HEK293T (cell line): Measurements from ENCODE around the gene TNFRSF18.

Source experiments
- CTCF ChIA-PET: fragments of 350-600 bp; formaldehyde crosslinking; extraction: SDS; loops from one replicate; lab custom pipeline; 2021; ENCODE audit warnings: antibody characterized with exemption, inconsistent platforms; lab: Yijun Ruan, JAX
- POLR2A ChIA-PET: fragments of 350-600 bp; formaldehyde crosslinking; extraction: SDS; loops from one replicate; lab custom pipeline; 2020; ENCODE audit warnings: antibody characterized with exemption, inconsistent platforms; lab: Yijun Ruan, JAX
- DNase-seq: peaks from one replicate; pipeline ENCODE4 v3.0.0; 2012; ENCODE audit warnings: mixed read lengths; ENCODE audit errors: extremely low spot score
- ARNT ChIP-seq: fragments of 450-650 bp; IDR thresholded peaks from 2 replicates; pipeline ENCODE4 v1.6.1; 2017; ENCODE audit warnings: mild to moderate bottlenecking
- BHLHE40 ChIP-seq: fragments of 450-650 bp; IDR thresholded peaks from 2 replicates; pipeline ENCODE4 v1.6.1; 2016; ENCODE audit warnings: mild to moderate bottlenecking, moderate library complexity, borderline replicate concordance
- CTBP1 ChIP-seq: fragments of 450-650 bp; IDR thresholded peaks from 2 replicates; pipeline ENCODE4 v1.6.1; 2016; ENCODE audit warnings: borderline replicate concordance
- ELF4 ChIP-seq: fragments of 450-650 bp; IDR thresholded peaks from 2 replicates; pipeline ENCODE4 v1.6.1; 2017; ENCODE audit warnings: antibody characterized with exemption
- FOXA1 ChIP-seq: fragments of 450-650 bp; IDR thresholded peaks from 2 replicates; pipeline ENCODE4 v1.6.1; 2016; ENCODE audit warnings: mild to moderate bottlenecking
- FOXK2 ChIP-seq: fragments of 450-650 bp; IDR thresholded peaks from 2 replicates; pipeline ENCODE4 v1.6.1; 2016; ENCODE audit warnings: mild to moderate bottlenecking
- FOXM1 ChIP-seq: fragments of 450-650 bp; IDR thresholded peaks from 2 replicates; pipeline ENCODE4 v1.6.1; 2017; ENCODE audit warnings: mild to moderate bottlenecking, borderline replicate concordance
- HDGF ChIP-seq: fragments of 450-650 bp; IDR thresholded peaks from 2 replicates; pipeline ENCODE4 v1.6.1; 2017; ENCODE audit warnings: antibody characterized with exemption, borderline replicate concordance
- L3MBTL2 ChIP-seq: fragments of 450-650 bp; conservative IDR thresholded peaks from 2 replicates; pipeline ENCODE4 v1.6.1; 2016; ENCODE audit warnings: mild to moderate bottlenecking
- LEF1 ChIP-seq: fragments of 450-650 bp; IDR thresholded peaks from 2 replicates; pipeline ENCODE4 v1.6.1; 2017; ENCODE audit warnings: mild to moderate bottlenecking, borderline replicate concordance
- NFRKB ChIP-seq: fragments of 450-650 bp; IDR thresholded peaks from 2 replicates; pipeline ENCODE4 v1.6.1; 2016; ENCODE audit warnings: mild to moderate bottlenecking, moderate library complexity
- PKNOX1 ChIP-seq: fragments of 450-650 bp; IDR thresholded peaks from 2 replicates; pipeline ENCODE4 v1.6.1; 2016
- SP1 ChIP-seq: fragments of 450-650 bp; IDR thresholded peaks from 2 replicates; pipeline ENCODE4 v1.6.1; 2017
- SUZ12 ChIP-seq: fragments of 450-650 bp; IDR thresholded peaks from 2 replicates; pipeline ENCODE4 v1.6.1; 2016; ENCODE audit warnings: mild to moderate bottlenecking
- TARDBP ChIP-seq: fragments of 450-650 bp; IDR thresholded peaks from 2 replicates; pipeline ENCODE4 v1.6.1; 2016
- ZNF384 ChIP-seq: fragments of 450-650 bp; IDR thresholded peaks from 2 replicates; pipeline ENCODE4 v1.6.1; 2016

Gene TNFRSF18

GRCh38 chr1:1240822-1241587, 34.6 kb upstream of the TNFRSF18 start:
- no peak for DNase-seq
- no peak for TF ChIP-seq ELF4
- TF ChIP-seq FOXM1 = no peak
- TF ChIP-seq SP1 = no peak
- TF ChIP-seq BHLHE40 = no peak
- TF ChIP-seq FOXA1 = no peak
- ChIA-PET POLR2A (no interaction called here), CTCF (no interaction called here)

GRCh38 chr1:1240348-1240732, 33.9 kb upstream of the TNFRSF18 start:
- no peak for DNase-seq
- ChIA-PET POLR2A (no interaction called here), CTCF (no interaction called here)
- no peak for TF ChIP-seq ARNT
- TF ChIP-seq LEF1 = no peak
- TF ChIP-seq BHLHE40 = no peak
- no peak for TF ChIP-seq SP1
- TF ChIP-seq CTBP1 = no peak

- no peak for TF ChIP-seq BHLHE40
- no peak for TF ChIP-seq HDGF
- TF ChIP-seq TARDBP = no peak
- no peak for TF ChIP-seq CTBP1
- no peak for TF ChIP-seq SP1
- no peak for TF ChIP-seq SUZ12
- TF ChIP-seq ZNF384 = no peak
- no peak for TF ChIP-seq FOXM1
- no peak for TF ChIP-seq LEF1
- TF ChIP-seq FOXK2 = no peak
- no peak for TF ChIP-seq PKNOX1
- ChIA-PET CTCF (no interaction called here), POLR2A (interaction anchor here (0.9 to 1.0 kb wide), 2 partner anchors 8 to 92 kb away, joined by 3 to 4 read pairs; no protein-coding TSS in a partner anchor)
- DNase-seq = no peak
These were observed 33.4 kb upstream of the TNFRSF18 start for GRCh38 chr1:1239614-1240347.

- no peak for DNase-seq
- TF ChIP-seq FOXM1 (no peak), HDGF (no peak), NFRKB (no peak), ELF4 (no peak), TARDBP (no peak), LEF1 (no peak), ZNF384 (no peak), SUZ12 (no peak), FOXA1 (no peak), ARNT (no peak), L3MBTL2 (no peak), CTBP1 (no peak), PKNOX1 (no peak), FOXK2 (no peak), SP1 (no peak), BHLHE40 (no peak)
- POLR2A ChIA-PET = interaction anchor here (0.9 to 1.0 kb wide), 2 partner anchors 9 to 91 kb away, joined by 3 to 4 read pairs; no protein-coding TSS in a partner anchor
- CTCF ChIA-PET = no interaction called here
These were observed 32.8 kb upstream of the TNFRSF18 start for GRCh38 chr1:1239227-1239613.

GRCh38 chr1:1238702-1239178, 32.3 kb upstream of the TNFRSF18 start:
- CTCF ChIA-PET = no interaction called here
- POLR2A ChIA-PET = interaction anchor here (0.9 to 1.0 kb wide), 2 partner anchors 9 to 91 kb away, joined by 3 to 4 read pairs; no protein-coding TSS in a partner anchor
- DNase-seq = no peak
- no peak for TF ChIP-seq L3MBTL2

- no peak for DNase-seq
- no peak for TF ChIP-seq PKNOX1
- TF ChIP-seq SP1 = no peak
- no peak for TF ChIP-seq TARDBP
- ChIA-PET CTCF (no interaction called here), POLR2A (no interaction called here)
These were observed 31.7 kb upstream of the TNFRSF18 start for GRCh38 chr1:1237874-1238701.
